Ishikawa (cell line): ENCODE data around the gene GRM3.

Experiments
- EP300 ChIP-seq: IDR thresholded peaks from 2 replicates; pipeline ENCODE4 v1.6.1; 2012; ENCODE audit warnings: borderline replicate concordance
- FOXM1 ChIP-seq: IDR thresholded peaks from 2 replicates; pipeline ENCODE4 v1.6.1; 2012; ENCODE audit warnings: low read depth, borderline replicate concordance
- TAF1 ChIP-seq: IDR thresholded peaks from 2 replicates; pipeline ENCODE4 v1.6.1; 2012; ENCODE audit warnings: low read depth, mild to moderate bottlenecking
- YY1 ChIP-seq: IDR thresholded peaks from 2 replicates; pipeline ENCODE4 v1.6.1; 2012; ENCODE audit warnings: low read depth

GRCh38 chr7:86668315-86668714 lies 24.6 kb downstream of the GRM3 start:
- TF ChIP-seq YY1 (no peak), EP300 (no peak), TAF1 (no peak), FOXM1 (no peak)
